Kidney (tissue), 14 donors: Measurements from ENCODE around the gene SLC25A15. TPM values are rescaled to one million over a fixed set of nuclear protein-coding genes. Genes with fewer than 3 reads are reported as not detected.

ENCODE experiments used
- DNase-seq, 5 donors: peaks; one replicate each; pipeline ENCODE4 v3.0.0-alpha.2; 2013 to 2020
- FAIRE-seq: peaks from 2 replicates; lab custom pipeline; 2012; peaks lifted over from hg19 to GRCh38; lab: Jason Lieb, UNC
- H3K27ac ChIP-seq, 2 donors: one replicate each; pipeline ENCODE4 v1.7.0; 2013; ENCODE audit warnings: low read depth in 2 of 2, low read length in 2 of 2, inconsistent platforms in 1 of 2
- H3K27me3 ChIP-seq: one replicate; pipeline ENCODE4 v1.7.1; 2013; ENCODE audit warnings: low read length, inconsistent platforms; ENCODE audit not compliant: control insufficient read depth, insufficient read depth
- H3K36me3 ChIP-seq, 3 donors: one replicate each; pipeline versions ENCODE4 v1.7.0 to v1.7.1; 2013; ENCODE audit warnings: low read length in 3 of 3, control low read depth in 1 of 3, inconsistent platforms in 1 of 3; ENCODE audit not compliant: insufficient read depth in 3 of 3, control insufficient read depth in 2 of 3
- H3K4me1 ChIP-seq, 3 donors: one replicate each; pipeline versions ENCODE4 v1.7.0 to v1.7.1; 2013; ENCODE audit warnings: low read length in 3 of 3, inconsistent platforms in 1 of 3, low read depth in 1 of 3; ENCODE audit not compliant: control insufficient read depth in 2 of 3, insufficient read depth in 2 of 3
- H3K4me3 ChIP-seq, 3 donors: one replicate each; pipeline versions ENCODE4 v1.7.0 to v1.8.1; 2013; ENCODE audit warnings: low read length in 3 of 3, control low read depth in 1 of 3, inconsistent platforms in 1 of 3
- H3K9ac ChIP-seq, 3 donors: one replicate each; pipeline versions ENCODE4 v1.7.0 to v1.7.1; 2013; ENCODE audit warnings: low read length in 3 of 3, control low read depth in 1 of 3, inconsistent platforms in 1 of 3
- H3K9me3 ChIP-seq, 3 donors: one replicate each; pipeline versions ENCODE4 v1.7.0 to v1.7.1; 2013; ENCODE audit warnings: low read length in 3 of 3, control low read depth in 1 of 3, inconsistent platforms in 1 of 3; ENCODE audit not compliant: control insufficient read depth in 2 of 3, insufficient read depth in 1 of 3
- CTCF ChIP-seq: IDR thresholded peaks from 3 replicates; pipeline ENCODE4 v1.5.1; 2012; ENCODE audit warnings: mild to moderate bottlenecking, moderate library complexity, borderline replicate concordance; ENCODE audit not compliant: insufficient read depth; ENCODE audit errors: extremely low read depth
- intact Hi-C: fragments of 100-400 bp; cut with DNase I; formaldehyde crosslinking; loops from one replicate; pipeline ENCODE4 v1.11.1; 2022
- polyA plus RNA-seq: library from polyadenylated mRNA; stranded (reverse); fragments of 350-450 nt; fragmentation: Illumina TruSeq; extraction: RNeasy Lipid Tissue Mini Kit (QIAGEN cat#74804); gene quantifications from one replicate; pipeline ENCODE4 v1.2.3, GENCODE V29; 2014; ENCODE audit warnings: low read depth, low replicate concordance; ENCODE audit not compliant: insufficient read depth
- total RNA-seq: library from RNA; stranded (reverse); fragmentation: NEBNext Ultra II Directional; extraction: Animal tissue kit (Norgen Biotek cat#: 25700); gene quantifications from one replicate; pipeline ENCODE4 v1.2.1, GENCODE V29; 2021
- donor health status: control.
- donor health status: control.
- donor health status: control.
- donor health status: control.
- donor health status: control.
- donor health status: DM: yes; HTN: yes; CAD: no.
- donor health status: Normal renal cell carcinoma (clear cell type).

The SLC25A15 gene
- total and polyA plus RNA-seq, 2 donors from 2014 or later, result 5.4 to 7.7 TPM

- Histone ChIP-seq H3K9ac (no peak overlapping the region), H3K4me1 (peaks cover 0 to 3% (median 0%) of the 10 kb centered on the region in 3 donors), H3K27ac (no peak overlapping the region), H3K36me3 (peaks cover 0 to 17% (median 12%) of the 10 kb centered on the region in 3 donors), H3K27me3 (no peaks in the 10 kb centered on the region), H3K4me3 (no peak overlapping the region), H3K9me3 (no peaks in the 10 kb centered on the region)
- no peak for TF ChIP-seq CTCF
- intact Hi-C loops, result no loop called here
- FAIRE-seq, result no peak
- DNase-seq, result no peak
These were observed 10.1 kb downstream of the SLC25A15 start for GRCh38 chr13:40799508-40799907.

- no peak for TF ChIP-seq CTCF
- H3K4me3 ChIP-seq, result no peak overlapping the region
- no peaks in the 10 kb centered on the region for H3K4me1 ChIP-seq
- H3K36me3 ChIP-seq, result peaks cover 0 to 24% (median 17%) of the 10 kb centered on the region in 3 donors
- no peak overlapping the region for H3K9ac ChIP-seq
- H3K9me3 ChIP-seq, result no peaks in the 10 kb centered on the region
- DNase-seq, result no peak
- intact Hi-C loops, result no loop called here
- H3K27me3 ChIP-seq, result no peaks in the 10 kb centered on the region
- H3K27ac ChIP-seq, result no peak overlapping the region
- FAIRE-seq, result no peak
These were observed 11.1 kb downstream of the SLC25A15 start for GRCh38 chr13:40800559-40800958.

- Histone ChIP-seq H3K4me1 (no peaks in the 10 kb centered on the region), H3K9ac (no peak overlapping the region)
- FAIRE-seq, result no peak
These were observed 12.1 kb downstream of the SLC25A15 start for GRCh38 chr13:40801255-40802217.

More at GRCh38 chr13:40801255-40802217, 12.1 kb downstream of the SLC25A15 start:
- no peak for TF ChIP-seq CTCF
- peaks cover 0 to 32% (median 19%) of the 10 kb centered on the region in 3 donors for H3K36me3 ChIP-seq
- intact Hi-C loops, result no loop called here
- H3K27ac ChIP-seq, result no peak overlapping the region
- no peaks in the 10 kb centered on the region for H3K27me3 ChIP-seq
- no peak for DNase-seq
- H3K9me3 ChIP-seq, result no peaks in the 10 kb centered on the region
- no peak overlapping the region for H3K4me3 ChIP-seq
